PC-9 (cell line): Measurements from ENCODE around the gene EXOC7.

Source experiments
- CTCF ChIP-seq: fragments of 200-600 bp; sonication (generic); conservative IDR thresholded peaks from 2 replicates; pipeline ENCODE4 v1.6.1; 2017; ENCODE audit warnings: mixed run types, antibody characterized with exemption, mild to moderate bottlenecking, moderate library complexity
- EZH2 ChIP-seq: fragments of 200-600 bp; sonication (generic); IDR thresholded peaks from 2 replicates; pipeline ENCODE4 v1.8.0; 2017; ENCODE audit warnings: antibody characterized with exemption, low read depth

- TF ChIP-seq CTCF: no peak
- no peak for TF ChIP-seq EZH2
Measured at GRCh38 chr17:76141212-76142038, 37.8 kb upstream of the EXOC7 start, which contains the start of gene FOXJ1.
